MM.1S (cell line): ENCODE results near the gene SRPK2.

Experiments
- DNase-seq: peaks from one replicate; pipeline ENCODE4 v3.0.0-alpha.2; 2015
- H2AFZ ChIP-seq: fragments of 300-600 bp; sonication (generic); 2 replicates; pipeline ENCODE4 v1.6.0; 2016; ENCODE audit warnings: antibody characterized with exemption, low read length
- H3F3A ChIP-seq: fragments of 300-600 bp; sonication (generic); 2 replicates; pipeline ENCODE4 v1.6.1; 2016; ENCODE audit warnings: mild to moderate bottlenecking, antibody characterized with exemption, low read length, moderate library complexity, mixed read lengths; ENCODE audit not compliant: insufficient read depth
- H3K27ac ChIP-seq: fragments of 300-600 bp; sonication (generic); 2 replicates; pipeline ENCODE4 v1.5.1; 2016; ENCODE audit warnings: mild to moderate bottlenecking, low read length
- H3K27me3 ChIP-seq: fragments of 300-600 bp; sonication (generic); replicated peaks from 2 replicates; pipeline ENCODE4 v1.6.0; 2016; ENCODE audit warnings: low read length; ENCODE audit not compliant: insufficient read depth
- H3K36me3 ChIP-seq: fragments of 300-600 bp; sonication (generic); replicated peaks from 2 replicates; pipeline ENCODE4 v1.6.1; 2016; ENCODE audit warnings: mild to moderate bottlenecking, low read length, mixed read lengths; ENCODE audit not compliant: insufficient read depth
- H3K4me1 ChIP-seq: fragments of 300-600 bp; sonication (generic); 2 replicates; pipeline ENCODE4 v1.6.1; 2016; ENCODE audit warnings: low read length, mixed read lengths
- H3K4me2 ChIP-seq: fragments of 300-600 bp; sonication (generic); 2 replicates; pipeline ENCODE4 v1.6.0; 2016; ENCODE audit warnings: low read depth, low read length
- H3K4me3 ChIP-seq: fragments of 300-600 bp; sonication (generic); 2 replicates; pipeline ENCODE4 v1.5.1; 2016; ENCODE audit warnings: low read length, mixed read lengths
- H3K79me2 ChIP-seq: fragments of 300-600 bp; sonication (generic); 2 replicates; pipeline ENCODE4 v1.6.1; 2016; ENCODE audit warnings: mixed run types, low read length, mixed read lengths
- H3K9ac ChIP-seq: fragments of 300-600 bp; sonication (generic); 2 replicates; pipeline ENCODE4 v1.6.1; 2016; ENCODE audit warnings: low read length, mixed read lengths
- H3K9me2 ChIP-seq: fragments of 300-600 bp; sonication (generic); replicated peaks from 2 replicates; pipeline ENCODE4 v1.6.1; 2016; ENCODE audit warnings: mild to moderate bottlenecking, low read length, mixed read lengths; ENCODE audit not compliant: insufficient read depth
- H3K9me3 ChIP-seq: fragments of 300-600 bp; sonication (generic); replicated peaks from 2 replicates; pipeline ENCODE4 v1.6.1; 2016; ENCODE audit warnings: mild to moderate bottlenecking, low read length, mixed read lengths; ENCODE audit not compliant: insufficient read depth
- H4K20me1 ChIP-seq: fragments of 300-600 bp; sonication (generic); 2 replicates; pipeline ENCODE4 v1.6.1; 2016; ENCODE audit warnings: mild to moderate bottlenecking, low read length, moderate library complexity, mixed read lengths; ENCODE audit not compliant: insufficient read depth
- CTCF ChIP-seq: fragments of 300-600 bp; sonication (generic); IDR thresholded peaks from 2 replicates; pipeline ENCODE4 v1.5.1; 2016; ENCODE audit warnings: antibody characterized with exemption, low read length, mixed read lengths
- EZH2 ChIP-seq: fragments of 300-600 bp; sonication (generic); optimal IDR thresholded peaks from 2 replicates; pipeline ENCODE3; 2017; ENCODE audit warnings: low read depth, mild to moderate bottlenecking, antibody characterized with exemption, low read length, mixed read lengths
- EZH2phosphoT487 ChIP-seq: fragments of 300-600 bp; sonication (generic); IDR thresholded peaks from 2 replicates; pipeline ENCODE4 v1.6.1; 2018; ENCODE audit warnings: antibody characterized with exemption, low read length

SRPK2 gene

GRCh38 chr7:105132835-105133234, 255.9 kb downstream of the SRPK2 start:
- TF ChIP-seq EZH2phosphoT487: no peak
- no peak for TF ChIP-seq CTCF
- TF ChIP-seq EZH2: no peak
- Histone ChIP-seq H3K27me3 (no peaks in the 10 kb centered on the region), H3K36me3 (no peaks in the 10 kb centered on the region), H3K4me3 (no peak overlapping the region), H3F3A (peaks cover 21% of the 10 kb centered on the region), H3K4me1 (peaks cover 53% of the 10 kb centered on the region), H2AFZ (no peak overlapping the region), H3K9me3 (no peaks in the 10 kb centered on the region), H3K9me2 (no peaks in the 10 kb centered on the region), H4K20me1 (no peaks in the 10 kb centered on the region), H3K4me2 (no peak overlapping the region), H3K79me2 (peaks cover 78% of the 10 kb centered on the region), H3K27ac (no peak overlapping the region), H3K9ac (no peak overlapping the region)
- no peak for DNase-seq

- TF ChIP-seq EZH2phosphoT487 (no peak), CTCF (no peak), EZH2 (no peak)
- peaks cover 75% of the 10 kb centered on the region for H3K79me2 ChIP-seq
- peaks cover 26% of the 10 kb centered on the region for H3F3A ChIP-seq
- H3K9me3 ChIP-seq: no peaks in the 10 kb centered on the region
- peak overlapping the region; percentile 61; the same call in 1 of the 2 replicates for H3K27ac ChIP-seq
- no peak overlapping the region for H2AFZ ChIP-seq
- H3K4me2 ChIP-seq: no peak overlapping the region
- no peak overlapping the region for H3K4me3 ChIP-seq
- no peak overlapping the region for H3K9ac ChIP-seq
- H4K20me1 ChIP-seq: no peaks in the 10 kb centered on the region
- H3K4me1 ChIP-seq: peaks cover 58% of the 10 kb centered on the region
- H3K27me3 ChIP-seq: no peaks in the 10 kb centered on the region
- no peaks in the 10 kb centered on the region for H3K9me2 ChIP-seq
- no peaks in the 10 kb centered on the region for H3K36me3 ChIP-seq
- DNase-seq: no peak
Observed at GRCh38 chr7:105132335-105132734, 256.4 kb downstream of the SRPK2 start.

- no peak overlapping the region for H2AFZ ChIP-seq
- H3K4me3 ChIP-seq: no peak overlapping the region
- no peaks in the 10 kb centered on the region for H4K20me1 ChIP-seq
- H3K4me2 ChIP-seq: no peak overlapping the region
- peak overlapping the region; percentile 61; the same call in 1 of the 2 replicates for H3K27ac ChIP-seq
- TF ChIP-seq CTCF: no peak
- no peak for TF ChIP-seq EZH2
- TF ChIP-seq EZH2phosphoT487: no peak
- DNase-seq: no peak
- H3K36me3 ChIP-seq: no peaks in the 10 kb centered on the region
- peaks cover 72% of the 10 kb centered on the region for H3K79me2 ChIP-seq
- H3K27me3 ChIP-seq: no peaks in the 10 kb centered on the region
- no peaks in the 10 kb centered on the region for H3K9me3 ChIP-seq
- no peak overlapping the region for H3K9ac ChIP-seq
- H3K4me1 ChIP-seq: peaks cover 59% of the 10 kb centered on the region
- H3F3A ChIP-seq: peaks cover 31% of the 10 kb centered on the region
- no peaks in the 10 kb centered on the region for H3K9me2 ChIP-seq
Observed at GRCh38 chr7:105131890-105132289, 256.8 kb downstream of the SRPK2 start.
